Middle frontal gyrus (tissue), 1 donor: ENCODE measurements around the gene AMT.

Experiments
- DNase-seq: peaks from one replicate; pipeline ENCODE4 v3.0.0-alpha.2; 2015; ENCODE audit warnings: low spot score; ENCODE audit errors: extremely low spot score

Gene AMT

GRCh38 chr3:49389297-49389696, 33.0 kb downstream of the AMT start:
- no peak for DNase-seq

DNA sequence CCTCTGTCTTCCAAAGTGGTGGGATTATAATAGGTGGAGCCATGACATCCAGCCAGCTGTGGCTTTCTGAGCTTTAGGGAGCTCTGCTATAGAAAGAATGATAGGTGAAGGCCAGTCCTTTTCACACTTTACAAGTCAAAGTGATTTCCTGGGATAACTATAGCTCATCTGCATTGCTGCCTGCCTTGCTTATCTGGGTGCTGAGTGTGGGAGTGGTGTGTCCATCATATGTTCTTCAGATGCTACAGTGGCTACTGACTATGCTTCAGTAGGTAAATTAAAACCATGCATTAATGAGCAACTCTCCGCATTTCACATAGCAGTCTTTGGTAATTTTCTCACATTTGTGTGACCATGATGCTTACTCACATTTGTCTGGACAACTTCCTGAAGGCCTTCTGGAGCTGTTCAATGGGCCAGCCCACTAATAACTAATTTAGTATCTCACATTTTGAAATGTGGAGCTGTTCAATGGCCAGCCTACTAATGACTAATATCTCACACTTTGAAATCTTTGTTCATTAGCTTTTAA, 33.9 kb downstream of the AMT start:
- no peak for DNase-seq

GRCh38 chr3:49387721-49388120, 34.6 kb downstream of the AMT start:
- DNase-seq, result no peak

GRCh38 chr3:49386056-49386756, 36.1 kb downstream of the AMT start:
- no peak for DNase-seq

- DNase-seq, result no peak
Measured at GRCh38 chr3:49385617-49386016, 36.7 kb downstream of the AMT start.

DNA sequence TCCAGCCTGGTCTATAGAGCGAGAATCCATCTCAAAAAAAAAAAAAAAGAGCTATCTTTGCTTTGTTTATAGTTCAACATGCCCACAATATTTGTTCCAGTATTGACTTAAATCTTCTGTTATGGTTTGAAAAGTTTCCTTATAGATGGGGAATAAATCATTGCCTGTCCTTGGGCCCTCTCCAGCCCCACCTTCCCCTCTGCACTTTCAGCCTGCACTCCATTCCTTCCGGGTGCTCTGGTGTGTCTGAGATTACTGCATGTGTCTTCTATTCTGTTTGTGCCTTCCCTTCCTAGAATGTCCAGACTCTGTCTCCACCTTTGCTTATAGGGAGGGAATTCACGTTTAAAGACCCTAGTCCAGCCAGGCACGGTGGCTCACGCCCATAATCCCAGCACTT, 38.9 kb downstream of the AMT start:
- DNase-seq, result no peak

GRCh38 chr3:49378249-49378895, 43.9 kb downstream of the AMT start:
- no peak for DNase-seq

GRCh38 chr3:49377483-49377882, 44.8 kb downstream of the AMT start:
- DNase-seq, result no peak

- DNase-seq, result no peak
Measured at GRCh38 chr3:49371946-49372345, 50.3 kb downstream of the AMT start.

DNA sequence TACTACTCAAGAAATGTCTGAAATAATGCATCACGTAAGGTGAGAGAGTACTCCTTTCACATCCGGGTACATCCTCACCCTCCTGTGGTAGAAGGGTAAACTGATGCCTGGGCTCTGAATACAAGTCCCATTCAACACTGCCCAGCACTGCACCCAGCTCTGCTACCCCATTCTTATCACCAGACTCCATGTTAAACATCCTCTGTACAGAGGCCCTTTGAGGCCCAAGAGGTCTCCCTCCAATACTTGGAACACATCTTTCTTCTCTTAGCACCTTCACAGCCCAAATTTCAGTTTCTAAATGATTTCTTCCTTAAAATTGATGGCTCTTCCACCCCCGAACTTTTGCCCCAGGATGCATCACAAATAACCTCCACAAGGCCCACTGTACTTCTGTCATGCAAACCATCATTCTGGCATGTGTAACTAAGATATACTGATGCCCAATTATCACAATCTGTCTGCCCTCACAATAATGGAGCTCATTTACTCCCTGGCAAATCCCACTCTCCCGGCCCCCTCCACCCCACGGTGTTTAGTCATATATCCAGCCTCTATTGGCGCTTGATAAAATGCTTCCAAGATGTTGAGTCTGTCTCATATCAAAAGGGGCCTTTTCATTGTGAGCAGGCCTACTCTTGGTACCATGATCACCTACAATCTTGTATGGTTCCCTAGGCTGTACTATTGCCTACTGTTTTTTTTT, 51.5 kb downstream of the AMT start:
- DNase-seq, result no peak
